ENCODE results near the gene IGLON5. TPM values are rescaled to one million over a fixed set of nuclear protein-coding genes. Genes with fewer than 3 reads are reported as not detected.
A peak's percentile ranks its signal among the peaks of the same experiment; 100 is the strongest.

The IGLON5 gene
- total RNA-seq, 1 experiment from 2014 or later = not detected

- H3K4me2 ChIP-seq (ENCODE audit: low read length) = peak overlapping the region; percentile 30; the same call in 1 of the 2 replicates
- H2AFZ ChIP-seq (ENCODE audit: low read depth, low read length, poor library complexity, severe bottlenecking) = peak overlapping the region; percentile 65
- no peaks in the 10 kb centered on the region for H3K9me2 ChIP-seq (ENCODE audit: insufficient read depth)
- H3K9ac ChIP-seq (ENCODE audit: low read length) = no peak overlapping the region
- ChIA-PET POLR2A (no interaction called here), RAD21 (ENCODE audit: low non-redundant PET in 1 of 2, low total read pairs in 2 of 2, uncharacterized antibody in 2 of 2, unreplicated experiment in 2 of 2) (no interaction called here), CTCF (interaction anchor here (1.6 kb wide), 1 partner anchor 13 kb away, joined by 6 read pairs; no protein-coding TSS in a partner anchor)
- peaks cover 0 to 7% of the 10 kb centered on the region in 2 experiments; a peak in 2 of 4 replicates for H3K4me1 ChIP-seq (ENCODE audit: control insufficient read depth in 1 of 2, insufficient read depth in 2 of 2, low read length in 2 of 2)
- TF ChIP-seq EZH2phosphoT487 (IDR thresholded peaks at IDR 0.05; ENCODE audit: borderline replicate concordance) = no peak
- no peak for TF ChIP-seq POLR2A (IDR thresholded peaks at IDR 0.05; ENCODE audit: borderline replicate concordance, extremely low read depth, insufficient read depth, insufficient read length)
- no peak for TF ChIP-seq REST (IDR thresholded peaks at IDR 0.05; ENCODE audit: low read depth)
- TF ChIP-seq CEBPB (IDR thresholded peaks at IDR 0.05; ENCODE audit: low read depth) = no peak
- no peak for TF ChIP-seq ZNF274 (IDR thresholded peaks at IDR 0.05; ENCODE audit: low read depth, low read length)
- H3K79me2 ChIP-seq (ENCODE audit: insufficient read depth, low read length) = no peaks in the 10 kb centered on the region
- no peaks in the 10 kb centered on the region for H3K36me3 ChIP-seq (ENCODE audit: control insufficient read depth in 1 of 2, insufficient read depth in 2 of 2, low read length in 2 of 2)
- intact Hi-C loops (cut with micrococcal nuclease) = no loop called here
- no peak for DNase-seq (ENCODE audit: low read depth, low spot score)
- no peaks in the 10 kb centered on the region for H3K9me3 ChIP-seq (ENCODE audit: control insufficient read depth in 1 of 2, insufficient read depth in 1 of 2, low read depth in 1 of 2, low read length in 2 of 2)
- H3K27ac ChIP-seq (ENCODE audit: low read depth, low read length) = no peak overlapping the region
- no peak overlapping the region for H3K4me3 ChIP-seq (replicated peaks in 1 of 2; ENCODE audit: low read depth in 1 of 2, low read length in 2 of 2)
- peak; percentile 84 for ATAC-seq
- H4K20me1 ChIP-seq (ENCODE audit: insufficient read depth) = no peaks in the 10 kb centered on the region
- no peaks in the 10 kb centered on the region for H3K27me3 ChIP-seq (ENCODE audit: insufficient read depth, low read length)
- BruUV-seq (replicated peaks) = no TSS peak
These were observed 39.1 kb upstream of the IGLON5 start for GRCh38 chr19:51272183-51272810.
